A549 treated with AZD9567 at 1 μM for 4 hours (cell line): ENCODE measurements around the gene ARIH2. TPM values are rescaled to one million over a fixed set of nuclear protein-coding genes. Genes with fewer than 3 reads are reported as not detected.

ENCODE experiments used
- total RNA-seq: library from RNA; stranded (reverse); fragments of 200-300 nt; extraction: Qiagen RNA extraction; gene quantifications from 5 replicates; pipeline ENCODE4 v1.2.3, GENCODE V29; 2022; ENCODE audit not compliant: insufficient read depth

The ARIH2 gene
- 51.8 to 67.0 TPM (median 55.1 TPM) in 5 replicates for total RNA-seq

DNA sequence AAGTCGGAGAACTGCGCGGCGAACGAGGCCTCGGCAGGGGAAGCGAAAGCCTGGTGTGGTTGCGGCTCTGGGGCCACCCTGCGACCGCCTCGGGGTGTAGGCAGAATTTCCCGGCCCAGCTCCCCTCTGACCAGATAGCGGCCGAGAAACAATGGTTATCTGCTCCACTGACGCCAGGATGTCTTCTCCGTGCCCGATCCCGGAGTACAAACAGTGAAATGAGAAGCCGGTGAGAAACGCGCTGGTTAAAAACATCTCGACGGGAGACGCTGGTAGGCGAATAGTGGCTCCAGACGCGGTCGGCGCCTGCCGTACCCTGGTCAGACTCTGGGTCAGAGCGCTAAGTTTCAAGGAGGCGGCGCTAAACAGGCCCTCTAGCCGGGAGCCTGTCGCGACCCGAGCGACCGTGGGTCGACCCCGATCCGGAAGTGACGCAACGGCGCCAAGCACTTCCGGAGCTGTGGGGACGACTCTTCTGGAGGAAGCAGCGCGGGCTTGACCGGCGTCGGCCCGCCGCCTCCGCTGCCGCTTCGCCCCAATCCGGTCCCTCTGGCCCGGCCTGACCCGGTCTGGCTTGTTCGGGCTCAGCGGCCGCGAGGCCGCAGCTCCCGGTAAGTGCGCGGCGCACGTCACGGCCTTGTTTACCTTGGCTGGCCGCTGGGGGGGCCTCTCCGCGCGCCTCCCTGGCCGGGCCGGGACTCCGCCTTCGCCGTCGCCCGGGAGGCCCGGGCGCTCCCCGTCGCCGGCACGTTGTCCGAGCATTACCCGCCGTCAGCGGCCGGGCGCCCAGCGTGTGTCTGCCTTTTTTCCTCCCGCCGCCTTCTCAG, at the start of gene ARIH2:
TSS of gene ARIH2 (plus strand) at position 455 of the 827 bp plus-strand sequence. CDS start 8,717 bp downstream, outside the sequence.

DNA sequence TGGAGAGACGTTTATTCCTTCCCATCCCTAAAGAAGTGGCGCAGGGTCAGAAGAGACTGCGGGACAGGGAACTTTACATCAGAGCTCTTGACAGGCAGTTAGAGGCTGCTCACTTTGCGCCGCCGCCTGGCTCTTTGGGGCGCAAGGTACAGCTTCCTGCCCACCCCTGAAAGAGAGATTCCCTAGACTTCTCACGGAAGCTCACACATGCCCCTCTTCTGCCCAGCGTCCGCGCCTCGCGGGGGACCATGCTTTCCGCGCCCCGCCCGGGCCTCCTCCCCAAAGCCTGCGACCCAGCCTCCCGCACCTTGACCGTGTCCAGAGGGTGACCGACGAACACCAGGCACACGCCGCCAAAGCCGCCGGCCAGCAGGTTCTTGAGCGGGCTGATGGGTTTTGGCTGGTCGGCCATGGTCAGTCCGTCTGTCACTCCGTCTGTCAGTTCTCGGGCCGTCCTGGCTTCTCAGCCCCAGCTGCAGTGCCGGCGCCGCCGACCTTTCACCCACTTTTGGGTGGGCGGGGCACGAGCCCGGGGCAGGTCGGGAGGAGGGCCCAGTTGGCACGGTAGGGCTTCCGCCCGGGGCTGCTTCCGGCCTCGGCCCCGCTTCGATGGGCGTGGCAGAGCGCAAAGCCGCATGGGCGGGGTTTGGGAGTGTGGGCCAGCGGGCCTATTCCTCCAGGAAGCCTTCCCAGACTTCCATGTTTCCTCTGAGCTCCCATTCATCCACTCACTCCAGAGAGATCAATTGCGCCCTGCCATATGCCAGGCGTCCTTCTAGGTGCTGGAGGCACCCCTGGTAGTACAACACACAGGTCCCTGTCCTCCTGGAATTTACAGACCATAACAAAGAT, 20.0 kb upstream of the ARIH2 start, which contains the start of gene SLC25A20:
TSS of gene SLC25A20 (minus strand) at position 500 of the 852 bp plus-strand sequence. CDS start at position 412, 88 bp downstream.

DNA sequence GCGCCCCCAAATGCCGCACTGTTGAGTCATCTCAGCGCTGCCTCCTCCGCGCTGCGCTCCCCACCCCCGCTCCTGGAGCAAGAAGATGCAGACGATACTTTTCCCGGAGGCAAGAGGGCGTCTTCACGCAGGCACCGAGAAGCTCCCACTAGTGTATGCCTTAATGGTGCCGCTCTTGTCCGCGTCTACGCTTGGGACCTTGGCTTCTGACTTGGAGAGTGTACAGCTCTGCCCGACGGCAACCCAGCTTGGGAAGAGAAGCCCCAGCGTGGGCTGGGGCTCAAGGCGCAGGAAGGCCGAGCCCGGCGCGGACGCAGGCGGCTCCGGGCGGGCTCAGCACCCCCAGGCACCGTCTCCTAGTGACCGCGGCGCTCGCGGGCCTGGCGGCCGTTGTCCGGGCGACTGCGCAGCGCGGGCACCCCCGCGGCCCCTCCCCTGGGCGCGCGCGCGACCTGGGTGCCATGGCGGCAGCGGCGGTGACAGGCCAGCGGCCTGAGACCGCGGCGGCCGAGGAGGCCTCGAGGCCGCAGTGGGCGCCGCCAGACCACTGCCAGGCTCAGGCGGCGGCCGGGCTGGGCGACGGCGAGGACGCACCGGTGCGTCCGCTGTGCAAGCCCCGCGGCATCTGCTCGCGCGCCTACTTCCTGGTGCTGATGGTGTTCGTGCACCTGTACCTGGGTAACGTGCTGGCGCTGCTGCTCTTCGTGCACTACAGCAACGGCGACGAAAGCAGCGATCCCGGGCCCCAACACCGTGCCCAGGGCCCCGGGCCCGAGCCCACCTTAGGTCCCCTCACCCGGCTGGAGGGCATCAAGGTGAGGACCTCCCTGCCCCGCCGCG, 71.4 kb downstream of the ARIH2 start, which contains the start of gene P4HTM:
TSS of gene P4HTM (plus strand) at position 446 of the 840 bp plus-strand sequence. CDS start at position 462, 16 bp downstream.

DNA sequence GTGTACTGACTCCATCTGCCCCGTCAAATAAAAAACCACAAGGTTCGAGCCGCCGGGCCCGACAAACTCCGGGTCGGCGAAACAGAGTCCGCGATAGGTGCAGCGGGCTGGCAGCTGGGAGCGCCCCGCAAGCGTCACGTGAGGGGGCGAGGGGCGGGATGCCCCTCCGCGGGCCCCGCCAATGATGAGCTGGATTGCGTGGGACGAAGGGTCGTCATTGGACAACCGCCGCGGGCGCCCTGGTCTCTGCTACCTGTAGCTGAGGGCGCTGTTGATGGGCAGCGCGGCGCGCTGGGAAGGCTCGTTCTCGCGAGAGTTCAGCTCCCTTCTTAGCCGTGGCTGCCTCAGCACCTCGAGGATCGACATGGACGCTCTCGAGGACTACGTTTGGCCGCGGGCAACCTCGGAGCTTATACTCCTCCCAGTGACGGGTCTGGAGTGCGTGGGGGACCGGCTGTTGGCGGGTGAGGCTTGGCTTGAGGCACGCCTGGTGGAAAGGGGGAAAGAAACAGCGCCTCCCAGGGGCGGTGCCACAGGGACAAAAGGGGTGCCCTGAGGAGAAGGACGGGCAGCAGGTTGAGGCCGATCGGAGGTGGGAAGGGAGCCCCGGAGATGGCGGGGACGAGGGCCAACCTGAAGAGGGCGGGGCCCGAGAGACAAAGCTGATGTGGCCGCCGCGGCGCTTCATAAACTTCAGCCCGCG, 88.6 kb downstream of the ARIH2 start, which contains the start of gene WDR6:
TSS of gene WDR6 (plus strand) at position 324 of the 703 bp plus-strand sequence. CDS start at position 365, 41 bp downstream.

DNA sequence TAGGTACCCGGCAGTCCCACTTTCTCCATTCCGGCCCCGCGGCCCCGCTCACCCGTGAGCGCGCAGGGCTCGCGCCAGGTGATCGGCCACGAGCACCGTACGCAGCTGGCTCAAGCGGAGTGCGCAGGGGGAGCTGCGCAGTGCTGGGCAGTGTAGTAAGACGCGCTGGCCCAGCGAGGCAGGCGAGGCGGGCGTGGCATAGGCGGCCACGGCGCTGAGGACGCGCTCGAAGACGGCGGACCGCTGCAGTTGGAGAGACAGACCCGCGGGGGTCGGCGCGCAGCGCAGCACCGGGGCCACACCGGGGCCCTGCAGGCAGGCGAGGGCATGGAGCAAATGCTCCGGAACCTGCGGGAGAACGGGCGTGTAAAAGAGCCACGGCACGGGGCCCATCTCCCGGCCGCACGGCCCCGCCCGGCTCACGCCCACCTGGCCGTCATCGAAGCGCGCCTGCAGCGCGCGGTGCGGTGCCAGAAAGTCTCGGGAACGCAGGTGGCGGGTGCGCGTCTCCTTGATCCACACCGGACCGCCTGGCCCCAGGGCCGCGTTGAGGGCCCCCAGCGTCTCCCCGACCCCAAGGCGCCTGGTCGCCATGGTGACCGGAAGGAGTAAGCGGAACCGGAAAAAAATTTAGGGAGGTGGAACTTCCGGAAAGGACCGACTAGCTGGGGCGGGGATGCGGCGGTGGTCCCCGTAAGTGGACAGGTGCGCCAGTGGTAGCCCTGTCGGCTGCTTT, 99.5 kb downstream of the ARIH2 start, which contains the start of gene DALRD3:
TSS of gene DALRD3 (minus strand) at position 610 of the 736 bp plus-strand sequence. CDS start at position 594, 16 bp downstream.

DNA sequence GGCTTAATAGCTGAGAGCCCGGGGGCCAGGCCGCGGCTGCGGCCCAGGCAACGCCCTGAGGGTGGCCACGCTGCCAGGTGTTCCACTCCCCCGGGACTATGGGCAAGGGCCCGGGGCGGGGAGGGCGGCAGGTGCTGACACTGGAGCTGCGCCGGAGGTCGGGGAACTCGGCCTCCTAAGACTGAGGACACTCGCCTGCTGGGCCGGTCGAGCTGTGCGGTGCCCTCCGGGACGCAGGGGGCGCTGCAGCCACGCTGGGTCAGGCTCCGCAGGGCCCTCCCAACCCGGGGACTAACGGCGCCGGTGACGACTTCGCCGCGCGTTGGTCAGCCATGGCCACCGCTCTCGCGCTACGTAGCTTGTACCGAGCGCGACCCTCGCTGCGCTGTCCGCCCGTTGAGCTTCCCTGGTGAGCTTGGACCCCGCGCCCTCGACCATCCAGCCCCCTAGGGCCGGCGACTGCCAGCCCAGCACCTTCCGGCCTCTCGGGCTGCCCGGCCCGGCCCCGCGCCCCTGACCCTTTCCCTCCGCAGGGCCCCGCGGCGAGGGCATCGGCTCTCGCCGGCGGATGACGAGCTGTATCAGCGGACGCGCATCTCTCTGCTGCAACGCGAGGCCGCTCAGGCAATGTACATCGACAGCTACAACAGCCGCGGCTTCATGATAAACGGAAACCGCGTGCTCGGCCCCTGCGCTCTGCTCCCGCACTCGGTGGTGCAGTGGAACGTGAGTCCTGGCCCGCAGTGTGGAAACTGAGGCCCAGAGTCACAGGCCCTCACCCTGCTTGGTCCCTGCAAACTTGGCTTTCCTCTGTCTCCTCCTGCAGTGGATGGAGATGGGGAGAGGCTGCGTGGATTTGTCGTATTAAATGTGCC, 103.4 kb downstream of the ARIH2 start, which contains the start of gene NDUFAF3:
TSS of gene NDUFAF3 (plus strand) at position 309 of the 875 bp plus-strand sequence. CDS start at position 333, 24 bp downstream.

DNA sequence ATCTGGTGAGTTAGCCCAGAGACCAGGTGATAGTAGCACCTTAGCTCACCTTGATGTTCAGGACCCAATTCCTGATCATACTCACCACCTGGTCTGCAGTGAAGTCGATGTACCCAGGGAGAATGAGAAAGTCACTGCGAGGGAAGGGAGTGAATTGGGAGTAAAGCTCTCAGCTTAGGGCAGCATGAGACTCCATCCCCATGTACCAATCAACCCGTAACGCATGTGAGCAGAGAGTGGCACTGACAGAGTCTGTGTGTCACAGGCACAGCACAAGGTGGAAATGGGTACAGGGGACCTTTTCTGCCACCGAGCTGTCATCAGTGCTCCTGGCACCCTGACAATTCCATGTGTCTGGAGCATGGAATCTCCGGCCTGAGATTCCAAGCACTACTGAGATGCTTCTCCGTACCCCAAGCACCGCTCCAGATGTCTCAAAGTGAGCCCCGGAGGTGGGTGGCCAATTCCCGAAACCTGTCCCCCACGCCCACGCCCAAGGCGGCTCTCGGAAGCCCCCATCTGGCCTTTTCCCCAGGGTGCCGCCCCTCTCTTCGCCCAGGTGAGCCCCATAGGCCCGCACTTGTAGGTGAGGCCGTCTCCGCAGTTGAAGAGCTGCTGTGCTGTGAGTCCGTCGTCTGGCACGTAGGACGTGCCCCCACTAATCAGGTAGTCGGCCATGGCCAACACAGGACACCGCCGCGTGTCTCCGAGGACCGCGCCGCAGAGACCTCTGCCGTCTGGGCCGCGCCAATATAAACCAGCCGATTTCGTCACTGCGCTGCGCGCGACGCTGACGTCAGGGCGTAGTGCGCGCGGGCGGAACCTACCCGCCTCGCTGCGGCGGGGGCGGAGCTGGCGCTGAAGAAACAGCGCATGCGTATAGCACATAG, 110.3 kb downstream of the ARIH2 start, which contains the start of gene IMPDH2:
TSS of gene IMPDH2 (minus strand) at position 726 of the 890 bp plus-strand sequence. CDS start at position 678, 48 bp downstream.

Other genes starting within 250 kb of the ARIH2 start
- gene NCKIPSD, start 232.9 kb upstream of the ARIH2 start, total RNA-seq, result 9.9 to 13.6 TPM (median 11.5 TPM) in 5 replicates
- 46.0 to 54.1 TPM (median 51.6 TPM) in 5 replicates for gene IP6K2, start 201.6 kb upstream of the ARIH2 start, total RNA-seq
- 15.5 to 19.1 TPM (median 18.8 TPM) in 5 replicates for gene PRKAR2A, start 71.0 kb upstream of the ARIH2 start, total RNA-seq
- gene SLC25A20, start 20.0 kb upstream of the ARIH2 start, total RNA-seq, result 5.8 to 10.4 TPM (median 9.5 TPM) in 5 replicates
- 17.1 to 20.0 TPM (median 18.3 TPM) in 5 replicates for gene P4HTM, start 71.4 kb downstream of the ARIH2 start, total RNA-seq
- gene WDR6, start 88.5 kb downstream of the ARIH2 start, total RNA-seq, result 62.9 to 82.1 TPM (median 77.8 TPM) in 5 replicates
- 19.8 to 26.3 TPM (median 26.0 TPM) in 5 replicates for gene DALRD3, start 99.7 kb downstream of the ARIH2 start, total RNA-seq
- gene NDUFAF3, start 103.3 kb downstream of the ARIH2 start, total RNA-seq, result 64.2 to 93.5 TPM (median 87.1 TPM) in 5 replicates
- gene IMPDH2, start 110.6 kb downstream of the ARIH2 start, total RNA-seq, result 128 to 175 TPM (median 165 TPM) in 5 replicates
- 35.3 to 40.4 TPM (median 38.3 TPM) in 5 replicates for gene QRICH1, start 175.2 kb downstream of the ARIH2 start, total RNA-seq
- 138 to 189 TPM (median 143 TPM) in 5 replicates for gene QARS1, start 185.9 kb downstream of the ARIH2 start, total RNA-seq
- 23.0 to 26.1 TPM (median 24.1 TPM) in 5 replicates for gene USP19, start 202.0 kb downstream of the ARIH2 start, total RNA-seq
- gene LAMB2, start 214.2 kb downstream of the ARIH2 start, total RNA-seq, result 98.2 to 133 TPM (median 104 TPM) in 5 replicates
- gene CCDC71, start 247.5 kb downstream of the ARIH2 start, total RNA-seq, result 13.6 to 16.8 TPM (median 15.9 TPM) in 5 replicates